ENCODE data around the gene GPR25. TPM values are rescaled to one million over a fixed set of nuclear protein-coding genes. Genes with fewer than 3 reads are reported as not detected.

Gene GPR25
- total and polyA plus RNA-seq, 2 donors from 2014 or later = 0.19 TPM; not detected in 1

- Histone ChIP-seq H3K27me3 (ENCODE audit: control insufficient read depth, insufficient read depth, low read length) (no peaks in the 10 kb centered on the region), H3K9me3 (ENCODE audit: control insufficient read depth in 2 of 3, insufficient read depth in 1 of 3, low read length in 3 of 3) (no peaks in the 10 kb centered on the region), H3K4me3 (ENCODE audit: low read length in 3 of 3) (peak overlapping the region in 1 of 3 donors; percentile 18), H3K9ac (ENCODE audit: low read length in 3 of 3) (no peak overlapping the region), H3K36me3 (ENCODE audit: control insufficient read depth in 2 of 3, insufficient read depth in 3 of 3, low read length in 3 of 3) (no peaks in the 10 kb centered on the region), H3K27ac (ENCODE audit: low read depth in 2 of 2, low read length in 2 of 2) (peak overlapping the region in 1 of 2 donors; percentile 95), H3K4me1 (ENCODE audit: control insufficient read depth in 2 of 3, insufficient read depth in 2 of 3, low read depth in 1 of 3, low read length in 3 of 3) (peaks cover 3 to 29% (median 24%) of the 10 kb centered on the region in 3 donors)
- no peak for TF ChIP-seq CTCF (IDR thresholded peaks at IDR 0.05; ENCODE audit: borderline replicate concordance, extremely low read depth, insufficient read depth)
- DNase-seq = no peak
- no peak for FAIRE-seq
- intact Hi-C loops (cut with DNase I) = no loop called here
These were observed 20.2 kb downstream of the GPR25 start for GRCh38 chr1:200892958-200893357.

- H3K4me1 ChIP-seq (ENCODE audit: control insufficient read depth in 2 of 3, insufficient read depth in 2 of 3, low read depth in 1 of 3, low read length in 3 of 3) = peaks cover 3 to 31% (median 29%) of the 10 kb centered on the region in 3 donors
- DNase-seq = peak in 4 of 5 donors; percentile 51 to 71 (median 66)
- H3K27me3 ChIP-seq (ENCODE audit: control insufficient read depth, insufficient read depth, low read length) = no peaks in the 10 kb centered on the region
- TF ChIP-seq CTCF (IDR thresholded peaks at IDR 0.05; ENCODE audit: borderline replicate concordance, extremely low read depth, insufficient read depth) = no peak
- no peaks in the 10 kb centered on the region for H3K9me3 ChIP-seq (ENCODE audit: control insufficient read depth in 2 of 3, insufficient read depth in 1 of 3, low read length in 3 of 3)
- no peaks in the 10 kb centered on the region for H3K36me3 ChIP-seq (ENCODE audit: control insufficient read depth in 2 of 3, insufficient read depth in 3 of 3, low read length in 3 of 3)
- no peak for FAIRE-seq
- H3K27ac ChIP-seq (ENCODE audit: low read depth in 2 of 2, low read length in 2 of 2) = peak overlapping the region; percentile 66 to 95
- H3K9ac ChIP-seq (ENCODE audit: low read length in 3 of 3) = no peak overlapping the region
- H3K4me3 ChIP-seq (ENCODE audit: low read length in 3 of 3) = no peak overlapping the region
- intact Hi-C loops (cut with DNase I) = no loop called here
These were observed 20.7 kb downstream of the GPR25 start for GRCh38 chr1:200893411-200893901.

GRCh38 chr1:200894712-200895442, 22.1 kb downstream of the GPR25 start, which contains the start of gene INAVA:
INAVA (plus strand) TSS chr1:200894900; CDS start chr1:200898401, 3,501 bp downstream.
- no peak for TF ChIP-seq CTCF (IDR thresholded peaks at IDR 0.05; ENCODE audit: borderline replicate concordance, extremely low read depth, insufficient read depth)
- H3K27ac ChIP-seq (ENCODE audit: low read depth in 2 of 2, low read length in 2 of 2) = peak within 1 kb of the TSS; percentile 66 to 95
- H3K4me1 ChIP-seq (ENCODE audit: control insufficient read depth in 2 of 3, insufficient read depth in 2 of 3, low read depth in 1 of 3, low read length in 3 of 3) = peaks cover 3 to 36% (median 30%) of the 10 kb centered on the region in 3 donors
- H3K27me3 ChIP-seq (ENCODE audit: control insufficient read depth, insufficient read depth, low read length) = no peaks in the 10 kb centered on the region
- FAIRE-seq = no peak
- H3K36me3 ChIP-seq (ENCODE audit: control insufficient read depth in 2 of 3, insufficient read depth in 3 of 3, low read length in 3 of 3) = peaks cover 0 to 10% (median 0%) of the 10 kb centered on the region in 3 donors
- H3K4me3 ChIP-seq (ENCODE audit: low read length in 3 of 3) = peak within 1 kb of the TSS; percentile 28 to 87 (median 45)
- peak within 1 kb of the TSS; percentile 0 to 96 (median 22) for H3K9ac ChIP-seq (ENCODE audit: low read length in 3 of 3)
- intact Hi-C loops (cut with DNase I) = no loop called here
- H3K9me3 ChIP-seq (ENCODE audit: control insufficient read depth in 2 of 3, insufficient read depth in 1 of 3, low read length in 3 of 3) = no peaks in the 10 kb centered on the region
- peak; percentile 58 to 93 (median 65) for DNase-seq

Data from kidney (tissue), 14 donors.